Esophagus muscularis mucosa (tissue), 4 donors: ENCODE data around the gene PTAFR.

ENCODE experiments used
- EP300 ChIP-seq: sonication (generic); formaldehyde crosslinking; IDR thresholded peaks from one replicate; pipeline ENCODE4 v1.6.1; 2017; ENCODE audit warnings: antibody characterized with exemption
- POLR2A ChIP-seq: fragments of 450-650 bp; IDR thresholded peaks from one replicate; pipeline ENCODE4 v1.6.1; 2017; ENCODE audit warnings: antibody characterized with exemption, moderate library complexity, mild to moderate bottlenecking, low read depth
- POLR2AphosphoS5 ChIP-seq, 2 donors: sonication (generic); formaldehyde crosslinking; IDR thresholded peaks; one replicate each; pipeline ENCODE4 v1.6.1; 2017; ENCODE audit warnings: antibody characterized with exemption in 2 of 2
- TF ChIP-seq, protein P1 (sequence below), 3 experiments: fragments of 200-600 bp in 2 of 3; fragments of 450-650 bp in 1 of 3; sonication (generic) in 2 of 3; IDR thresholded peaks; one replicate each; pipeline ENCODE4 v1.5.1; 2017 to 2019; ENCODE audit warnings: antibody characterized with exemption in 3 of 3, mild to moderate bottlenecking in 2 of 3, moderate library complexity in 1 of 3

DNA sequence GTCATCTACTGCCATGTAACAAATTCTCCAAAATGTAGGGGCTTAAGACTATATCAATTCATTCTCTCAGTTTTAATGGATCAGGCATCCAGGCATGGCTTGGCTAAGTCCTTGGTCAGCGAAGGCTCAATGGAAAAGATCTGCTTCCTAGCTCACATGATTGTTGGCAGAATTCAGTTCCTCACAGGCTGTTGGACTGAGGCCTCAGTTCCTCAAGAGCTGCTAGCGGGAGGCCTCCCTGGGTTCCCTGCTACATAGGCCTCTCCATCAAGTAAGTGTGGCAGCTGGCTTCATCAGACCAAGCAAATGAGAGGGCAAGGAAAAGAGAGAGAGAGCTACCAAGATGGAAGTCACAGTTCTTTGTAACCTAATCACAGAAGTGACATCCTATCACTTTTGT, 68.5 kb downstream of the PTAFR start:
- TF ChIP-seq, protein P1, sequence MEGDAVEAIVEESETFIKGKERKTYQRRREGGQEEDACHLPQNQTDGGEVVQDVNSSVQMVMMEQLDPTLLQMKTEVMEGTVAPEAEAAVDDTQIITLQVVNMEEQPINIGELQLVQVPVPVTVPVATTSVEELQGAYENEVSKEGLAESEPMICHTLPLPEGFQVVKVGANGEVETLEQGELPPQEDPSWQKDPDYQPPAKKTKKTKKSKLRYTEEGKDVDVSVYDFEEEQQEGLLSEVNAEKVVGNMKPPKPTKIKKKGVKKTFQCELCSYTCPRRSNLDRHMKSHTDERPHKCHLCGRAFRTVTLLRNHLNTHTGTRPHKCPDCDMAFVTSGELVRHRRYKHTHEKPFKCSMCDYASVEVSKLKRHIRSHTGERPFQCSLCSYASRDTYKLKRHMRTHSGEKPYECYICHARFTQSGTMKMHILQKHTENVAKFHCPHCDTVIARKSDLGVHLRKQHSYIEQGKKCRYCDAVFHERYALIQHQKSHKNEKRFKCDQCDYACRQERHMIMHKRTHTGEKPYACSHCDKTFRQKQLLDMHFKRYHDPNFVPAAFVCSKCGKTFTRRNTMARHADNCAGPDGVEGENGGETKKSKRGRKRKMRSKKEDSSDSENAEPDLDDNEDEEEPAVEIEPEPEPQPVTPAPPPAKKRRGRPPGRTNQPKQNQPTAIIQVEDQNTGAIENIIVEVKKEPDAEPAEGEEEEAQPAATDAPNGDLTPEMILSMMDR (IDR thresholded peaks at IDR 0.05), result no peak
- no peak for TF ChIP-seq POLR2A
- no peak for TF ChIP-seq EP300
- no peak for TF ChIP-seq POLR2AphosphoS5 (IDR thresholded peaks at IDR 0.05)
